Measurements from ENCODE around the gene PCYT1A.

DNA sequence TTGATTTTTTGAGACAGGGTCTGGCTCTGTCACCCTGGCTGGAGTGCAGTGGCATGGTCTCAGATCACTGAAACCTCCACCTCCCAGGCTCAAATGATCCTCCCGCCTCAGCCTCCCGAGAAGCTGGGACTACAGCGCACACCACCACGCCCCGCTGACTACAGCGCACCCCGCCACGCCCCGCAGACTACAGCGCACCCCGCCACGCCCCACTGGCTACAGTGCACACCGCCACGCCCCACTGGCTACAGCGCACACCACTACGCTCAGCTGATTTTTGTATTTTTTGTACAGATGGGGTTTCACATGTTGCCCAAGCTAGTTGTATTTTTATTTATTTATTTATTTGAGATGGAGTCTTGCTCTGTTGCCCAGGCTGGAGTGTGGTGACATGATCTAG is 35.6 kb downstream of the PCYT1A start:
- TF ChIP-seq FOXP1 (CRISPR knock-in tag; IDR thresholded peaks at IDR 0.05; ENCODE audit: borderline replicate concordance) = no peak
- TF ChIP-seq, protein P1, sequence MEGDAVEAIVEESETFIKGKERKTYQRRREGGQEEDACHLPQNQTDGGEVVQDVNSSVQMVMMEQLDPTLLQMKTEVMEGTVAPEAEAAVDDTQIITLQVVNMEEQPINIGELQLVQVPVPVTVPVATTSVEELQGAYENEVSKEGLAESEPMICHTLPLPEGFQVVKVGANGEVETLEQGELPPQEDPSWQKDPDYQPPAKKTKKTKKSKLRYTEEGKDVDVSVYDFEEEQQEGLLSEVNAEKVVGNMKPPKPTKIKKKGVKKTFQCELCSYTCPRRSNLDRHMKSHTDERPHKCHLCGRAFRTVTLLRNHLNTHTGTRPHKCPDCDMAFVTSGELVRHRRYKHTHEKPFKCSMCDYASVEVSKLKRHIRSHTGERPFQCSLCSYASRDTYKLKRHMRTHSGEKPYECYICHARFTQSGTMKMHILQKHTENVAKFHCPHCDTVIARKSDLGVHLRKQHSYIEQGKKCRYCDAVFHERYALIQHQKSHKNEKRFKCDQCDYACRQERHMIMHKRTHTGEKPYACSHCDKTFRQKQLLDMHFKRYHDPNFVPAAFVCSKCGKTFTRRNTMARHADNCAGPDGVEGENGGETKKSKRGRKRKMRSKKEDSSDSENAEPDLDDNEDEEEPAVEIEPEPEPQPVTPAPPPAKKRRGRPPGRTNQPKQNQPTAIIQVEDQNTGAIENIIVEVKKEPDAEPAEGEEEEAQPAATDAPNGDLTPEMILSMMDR (IDR thresholded peaks at IDR 0.05) = no peak
- no peak for TF ChIP-seq ZNF232 (CRISPR knock-in tag; IDR thresholded peaks at IDR 0.05)
- TF ChIP-seq NR1H2 (CRISPR knock-in tag; IDR thresholded peaks at IDR 0.05) = no peak
- TF ChIP-seq, protein P2, sequence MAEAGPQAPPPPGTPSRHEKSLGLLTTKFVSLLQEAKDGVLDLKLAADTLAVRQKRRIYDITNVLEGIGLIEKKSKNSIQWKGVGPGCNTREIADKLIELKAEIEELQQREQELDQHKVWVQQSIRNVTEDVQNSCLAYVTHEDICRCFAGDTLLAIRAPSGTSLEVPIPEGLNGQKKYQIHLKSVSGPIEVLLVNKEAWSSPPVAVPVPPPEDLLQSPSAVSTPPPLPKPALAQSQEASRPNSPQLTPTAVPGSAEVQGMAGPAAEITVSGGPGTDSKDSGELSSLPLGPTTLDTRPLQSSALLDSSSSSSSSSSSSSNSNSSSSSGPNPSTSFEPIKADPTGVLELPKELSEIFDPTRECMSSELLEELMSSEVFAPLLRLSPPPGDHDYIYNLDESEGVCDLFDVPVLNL (CRISPR knock-in tag; IDR thresholded peaks at IDR 0.05; ENCODE audit: borderline replicate concordance, low read depth) = no peak
- TF ChIP-seq RELA (CRISPR knock-in tag; IDR thresholded peaks at IDR 0.05; ENCODE audit: borderline replicate concordance) = no peak
